GM12878 (cell line): Measurements from ENCODE around the gene HIVEP2. TPM values are rescaled to one million over a fixed set of nuclear protein-coding genes. Genes with fewer than 3 reads are reported as not detected.

Experiments used
- ATAC-seq: fragments of 200-7000 bp; cut with Tn5 transposase; 3 replicates; pipeline ENCODE4 v1.9.1; 2020; ENCODE audit warnings: mild to moderate bottlenecking, moderate library complexity
- BruUV-seq: library from RNA; stranded (reverse); fragments of 400-500 nt; replicated peaks from 2 replicates; lab custom pipeline; 2021; lab: Mats Ljungman, UMichigan
- CTCF ChIA-PET: fragments of 300-600 bp; sonication (Branson Sonifier 250); formaldehyde crosslinking; extraction: SDS; loops from one replicate; lab custom pipeline; 2021; ENCODE audit warnings: inconsistent platforms; lab: Yijun Ruan, JAX
- POLR2A ChIA-PET: fragments of 350-600 bp; formaldehyde crosslinking; extraction: SDS; loops from one replicate; lab custom pipeline; 2021; ENCODE audit warnings: inconsistent platforms; lab: Charles Lee
- RAD21 ChIA-PET: fragments of 300-600 bp; sonication (Branson Sonifier 250); formaldehyde crosslinking; loops from one replicate; lab custom pipeline; 2023; ENCODE audit warnings: antibody characterized with exemption; ENCODE audit not compliant: unreplicated experiment; lab: Charles Lee
- SMC1A ChIA-PET: fragments of 300-600 bp; sonication (Branson Sonifier 250); formaldehyde crosslinking; loops from one replicate; lab custom pipeline; 2023; ENCODE audit not compliant: unreplicated experiment, uncharacterized antibody; lab: Charles Lee
- DNase-seq: peaks from one replicate; pipeline ENCODE4 v3.0.0-alpha.2; 2011; ENCODE audit warnings: low read depth, low spot score
- FAIRE-seq: peaks from 3 replicates; lab custom pipeline; 2011; peaks lifted over from hg19 to GRCh38; lab: Jason Lieb, UNC
- H2AFZ ChIP-seq: 2 replicates; pipeline ENCODE4 v1.6.0; 2011; ENCODE audit warnings: low read depth, low read length, control low read depth; ENCODE audit not compliant: control insufficient read depth
- H3K27ac ChIP-seq: 2 replicates; pipeline ENCODE4 v1.5.1; 2011; ENCODE audit warnings: control low read depth; ENCODE audit not compliant: control insufficient read depth, insufficient read depth
- H3K27me3 ChIP-seq, 2 experiments: replicated peaks in 1 of 2; 2 replicates each; pipeline versions ENCODE4 v1.6.0 to v1.6.1; 2011; ENCODE audit warnings: low read length in 1 of 2; ENCODE audit not compliant: control insufficient read depth in 2 of 2, insufficient read depth in 2 of 2
- H3K36me3 ChIP-seq, 2 experiments: 2 replicates each; pipeline ENCODE4 v1.5.1; 2011; ENCODE audit warnings: low read length in 1 of 2; ENCODE audit not compliant: control insufficient read depth in 2 of 2, insufficient read depth in 2 of 2
- H3K4me1 ChIP-seq: 2 replicates; pipeline ENCODE4 v1.6.1; 2011; ENCODE audit warnings: mild to moderate bottlenecking, low read length, moderate library complexity, mixed read lengths; ENCODE audit not compliant: control insufficient read depth, insufficient read depth
- H3K4me2 ChIP-seq: 2 replicates; pipeline ENCODE4 v1.6.0; 2011; ENCODE audit warnings: control low read depth; ENCODE audit not compliant: control insufficient read depth, insufficient read depth
- H3K4me3 ChIP-seq: fragments of 200-600 bp; sonication (generic); 2 replicates; pipeline ENCODE4 v1.5.1; 2016
- H3K79me2 ChIP-seq: 2 replicates; pipeline ENCODE4 v1.6.0; 2011; ENCODE audit warnings: low read length; ENCODE audit not compliant: control insufficient read depth, insufficient read depth
- H3K9ac ChIP-seq: 2 replicates; pipeline ENCODE4 v1.8.0; 2011; ENCODE audit warnings: low read length, control low read depth, mixed read lengths; ENCODE audit not compliant: control insufficient read depth, insufficient read depth
- H3K9me3 ChIP-seq: replicated peaks from 3 replicates; pipeline ENCODE4 v1.5.1; 2011; ENCODE audit warnings: mild to moderate bottlenecking, low read length; ENCODE audit not compliant: control insufficient read depth, insufficient read depth
- H4K20me1 ChIP-seq: 2 replicates; pipeline ENCODE4 v1.6.0; 2011; ENCODE audit not compliant: control insufficient read depth, insufficient read depth
- KDM1A ChIP-seq: fragments of 200-600 bp; sonication (generic); IDR thresholded peaks from 2 replicates; pipeline ENCODE4 v1.6.1; 2016; ENCODE audit warnings: borderline replicate concordance
- MEF2B ChIP-seq: fragments of 450-650 bp; IDR thresholded peaks from 2 replicates; pipeline ENCODE4 v1.6.1; 2018; ENCODE audit warnings: mild to moderate bottlenecking, moderate library complexity; ENCODE audit not compliant: partially characterized antibody, poor library complexity, severe bottlenecking
- NR2C1 ChIP-seq: fragments of 450-650 bp; IDR thresholded peaks from 2 replicates; pipeline ENCODE4 v1.6.1; 2017; ENCODE audit warnings: antibody characterized with exemption, mild to moderate bottlenecking, moderate library complexity
- NR2C2 ChIP-seq: IDR thresholded peaks from 2 replicates; pipeline ENCODE4 v1.6.1; 2011; ENCODE audit warnings: borderline replicate concordance, low read depth; ENCODE audit not compliant: control insufficient read depth, insufficient read length
- SMAD1 ChIP-seq: fragments of 450-650 bp; IDR thresholded peaks from 2 replicates; pipeline ENCODE4 v1.6.1; 2018; ENCODE audit warnings: mild to moderate bottlenecking, low read depth; ENCODE audit not compliant: partially characterized antibody
- WGBS: methylation state at CpG from one replicate; pipeline ENCODE4 v1.1.6; 2016; ENCODE audit warnings: low lambda C conversion rate; ENCODE audit not compliant: insufficient replicate concordance, insufficient coverage; ENCODE audit errors: missing lambda C conversion rate; 5-methylcytosine and 5-hydroxymethylcytosine counted together
- in situ Hi-C: fragments of 300-500 bp; cut with MboI; formaldehyde crosslinking; loops from 9 replicates; pipeline ENCODE4 v1.14.3; 2018; ENCODE audit warnings: mixed read lengths
- intact Hi-C: fragments of 100-400 bp; cut with micrococcal nuclease; formaldehyde crosslinking; loops from one replicate; pipeline ENCODE4 v1.14.2; 2022; ENCODE audit not compliant: unreplicated experiment
- polyA plus RNA-seq, 11 experiments: library from polyadenylated mRNA; depleted of rRNA in 4 of 11; unstranded in 6 of 11; stranded (reverse) in 5 of 11; fragments of >200 nt; fragmentation: Nextera tagmentation in 4 of 11; fragmentation: Illumina TruSeq in 1 of 11; extraction: Ambion mirVana in 4 of 11; extraction: Trizol in 1 of 11; gene quantifications; 1 replicate in 1 of 11; 2 replicates in 10 of 11; pipeline versions ENCODE4 v1.2.1 to v1.2.3, GENCODE V29; 2011 to 2016; ENCODE audit warnings: inconsistent platforms in 2 of 11, missing spikeins in 2 of 11, low read depth in 1 of 11
- total RNA-seq, 4 experiments: library from RNA; depleted of rRNA in 3 of 4; stranded (reverse); fragments of >200 nt in 3 of 4; fragmentation: Illumina TruSeq in 1 of 4; extraction: Trizol in 1 of 4; gene quantifications; 2 replicates each; pipeline versions ENCODE4 v1.2.1 to v1.2.3, GENCODE V29; 2013 to 2021
- TF ChIP-seq, protein P1 (sequence below): fragments of 150-350 bp; IDR thresholded peaks from 2 replicates; pipeline ENCODE4 v1.6.1; 2014; ENCODE audit warnings: mild to moderate bottlenecking, low read depth, low read length
- TF ChIP-seq, protein P2 (sequence below): IDR thresholded peaks from 2 replicates; pipeline ENCODE4 v1.6.1; 2012; ENCODE audit warnings: low read depth, low read length, improper control_type of control experiment
- TF ChIP-seq, protein P3 (sequence below): fragments of 450-650 bp; IDR thresholded peaks from 2 replicates; pipeline ENCODE4 v1.6.1; 2017; ENCODE audit warnings: mild to moderate bottlenecking, moderate library complexity
- TF ChIP-seq, protein P4 (sequence below): fragments of 150-350 bp; IDR thresholded peaks from 2 replicates; pipeline ENCODE4 v1.6.1; 2016; ENCODE audit warnings: low read depth, low read length
- TF ChIP-seq, protein P5 (sequence below): fragments of 450-650 bp; IDR thresholded peaks from 2 replicates; pipeline ENCODE4 v1.6.1; 2016; ENCODE audit warnings: mild to moderate bottlenecking

Gene HIVEP2
- total and polyA plus RNA-seq, 10 of the 15 experiments (the other 5 are each of a cell fraction or from before 2014, with no cell fraction given), result 1.2 to 15.7 (median 10.2) TPM

DNA sequence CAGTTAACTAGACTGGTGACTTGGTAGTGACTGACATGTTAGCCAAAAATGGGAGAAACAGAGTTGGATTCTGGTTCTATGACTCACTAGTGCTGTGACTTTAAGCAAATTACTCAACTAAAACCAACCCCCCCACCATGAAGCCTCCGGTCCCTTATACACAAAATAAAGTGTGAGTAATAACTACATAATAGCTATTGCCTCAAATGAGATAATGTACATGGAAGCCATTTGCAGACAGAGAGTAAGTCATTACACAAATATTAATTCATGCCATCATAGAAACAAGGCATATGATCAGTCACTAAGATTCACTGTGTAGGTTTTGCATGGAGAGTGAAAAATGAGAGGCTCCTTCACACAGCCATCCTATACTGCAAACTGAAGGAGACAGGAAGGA is 111.9 kb downstream of the HIVEP2 start:
- Histone ChIP-seq H3K4me1 (0 out of 2 replicates have a peak, but pooled peaks cover 2% of the 10 kb centered on the region), H3K9me3 (no peaks in the 10 kb centered on the region; the same call in 2 of the 3 replicates), H3K79me2 (peaks cover 21% of the 10 kb centered on the region), H2AFZ (no peak overlapping the region), H3K4me3 (no peak overlapping the region), H4K20me1 (no peaks in the 10 kb centered on the region), H3K27me3 (no peaks in the 10 kb centered on the region), H3K9ac (no peak overlapping the region), H3K27ac (no peak overlapping the region), H3K36me3 (peaks cover 0 to 7% of the 10 kb centered on the region in 2 experiments; a peak in 3 of 4 replicates), H3K4me2 (no peak overlapping the region)
- ChIA-PET SMC1A (interaction anchor here (0.9 to 12.1 kb wide), 7 partner anchors 8 to 86 kb away, joined by 3 to 449 read pairs (median 7); no protein-coding TSS in a partner anchor), CTCF (interaction anchor here (7.9 kb wide), 1 partner anchor 9 kb away, joined by 108 read pairs; no protein-coding TSS in a partner anchor), RAD21 (interaction anchor here (1.0 to 17.8 kb wide), 3 partner anchors 10 to 26 kb away, joined by 3 to 374 read pairs (median 4); no protein-coding TSS in a partner anchor), POLR2A (interaction anchor here (0.8 to 1.3 kb wide), 3 partner anchors 8 to 59 kb away, joined by 3 to 4 read pairs (median 4); no protein-coding TSS in a partner anchor)
- DNase-seq, result no peak
- peak; percentile 50 for ATAC-seq
- intact Hi-C loops, result no loop called here
- in situ Hi-C loops, result no loop called here
- 48% methylated on average over 1 of the region's 1 CpG for WGBS
- no TSS peak for BruUV-seq
- no peak for FAIRE-seq
- TF ChIP-seq KDM1A (no peak), MEF2B (no peak), SMAD1 (no peak), NR2C2 (no peak), NR2C1 (no peak)
- TF ChIP-seq, protein P1, sequence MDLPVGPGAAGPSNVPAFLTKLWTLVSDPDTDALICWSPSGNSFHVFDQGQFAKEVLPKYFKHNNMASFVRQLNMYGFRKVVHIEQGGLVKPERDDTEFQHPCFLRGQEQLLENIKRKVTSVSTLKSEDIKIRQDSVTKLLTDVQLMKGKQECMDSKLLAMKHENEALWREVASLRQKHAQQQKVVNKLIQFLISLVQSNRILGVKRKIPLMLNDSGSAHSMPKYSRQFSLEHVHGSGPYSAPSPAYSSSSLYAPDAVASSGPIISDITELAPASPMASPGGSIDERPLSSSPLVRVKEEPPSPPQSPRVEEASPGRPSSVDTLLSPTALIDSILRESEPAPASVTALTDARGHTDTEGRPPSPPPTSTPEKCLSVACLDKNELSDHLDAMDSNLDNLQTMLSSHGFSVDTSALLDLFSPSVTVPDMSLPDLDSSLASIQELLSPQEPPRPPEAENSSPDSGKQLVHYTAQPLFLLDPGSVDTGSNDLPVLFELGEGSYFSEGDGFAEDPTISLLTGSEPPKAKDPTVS, result no peak
- TF ChIP-seq, protein P2, sequence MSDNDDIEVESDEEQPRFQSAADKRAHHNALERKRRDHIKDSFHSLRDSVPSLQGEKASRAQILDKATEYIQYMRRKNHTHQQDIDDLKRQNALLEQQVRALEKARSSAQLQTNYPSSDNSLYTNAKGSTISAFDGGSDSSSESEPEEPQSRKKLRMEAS, result no peak
- TF ChIP-seq, protein P3, sequence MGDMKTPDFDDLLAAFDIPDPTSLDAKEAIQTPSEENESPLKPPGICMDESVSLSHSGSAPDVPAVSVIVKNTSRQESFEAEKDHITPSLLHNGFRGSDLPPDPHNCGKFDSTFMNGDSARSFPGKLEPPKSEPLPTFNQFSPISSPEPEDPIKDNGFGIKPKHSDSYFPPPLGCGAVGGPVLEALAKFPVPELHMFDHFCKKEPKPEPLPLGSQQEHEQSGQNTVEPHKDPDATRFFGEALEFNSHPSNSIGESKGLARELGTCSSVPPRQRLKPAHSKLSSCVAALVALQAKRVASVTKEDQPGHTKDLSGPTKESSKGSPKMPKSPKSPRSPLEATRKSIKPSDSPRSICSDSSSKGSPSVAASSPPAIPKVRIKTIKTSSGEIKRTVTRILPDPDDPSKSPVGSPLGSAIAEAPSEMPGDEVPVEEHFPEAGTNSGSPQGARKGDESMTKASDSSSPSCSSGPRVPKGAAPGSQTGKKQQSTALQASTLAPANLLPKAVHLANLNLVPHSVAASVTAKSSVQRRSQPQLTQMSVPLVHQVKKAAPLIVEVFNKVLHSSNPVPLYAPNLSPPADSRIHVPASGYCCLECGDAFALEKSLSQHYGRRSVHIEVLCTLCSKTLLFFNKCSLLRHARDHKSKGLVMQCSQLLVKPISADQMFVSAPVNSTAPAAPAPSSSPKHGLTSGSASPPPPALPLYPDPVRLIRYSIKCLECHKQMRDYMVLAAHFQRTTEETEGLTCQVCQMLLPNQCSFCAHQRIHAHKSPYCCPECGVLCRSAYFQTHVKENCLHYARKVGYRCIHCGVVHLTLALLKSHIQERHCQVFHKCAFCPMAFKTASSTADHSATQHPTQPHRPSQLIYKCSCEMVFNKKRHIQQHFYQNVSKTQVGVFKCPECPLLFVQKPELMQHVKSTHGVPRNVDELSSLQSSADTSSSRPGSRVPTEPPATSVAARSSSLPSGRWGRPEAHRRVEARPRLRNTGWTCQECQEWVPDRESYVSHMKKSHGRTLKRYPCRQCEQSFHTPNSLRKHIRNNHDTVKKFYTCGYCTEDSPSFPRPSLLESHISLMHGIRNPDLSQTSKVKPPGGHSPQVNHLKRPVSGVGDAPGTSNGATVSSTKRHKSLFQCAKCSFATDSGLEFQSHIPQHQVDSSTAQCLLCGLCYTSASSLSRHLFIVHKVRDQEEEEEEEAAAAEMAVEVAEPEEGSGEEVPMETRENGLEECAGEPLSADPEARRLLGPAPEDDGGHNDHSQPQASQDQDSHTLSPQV, result no peak
- TF ChIP-seq, protein P4, sequence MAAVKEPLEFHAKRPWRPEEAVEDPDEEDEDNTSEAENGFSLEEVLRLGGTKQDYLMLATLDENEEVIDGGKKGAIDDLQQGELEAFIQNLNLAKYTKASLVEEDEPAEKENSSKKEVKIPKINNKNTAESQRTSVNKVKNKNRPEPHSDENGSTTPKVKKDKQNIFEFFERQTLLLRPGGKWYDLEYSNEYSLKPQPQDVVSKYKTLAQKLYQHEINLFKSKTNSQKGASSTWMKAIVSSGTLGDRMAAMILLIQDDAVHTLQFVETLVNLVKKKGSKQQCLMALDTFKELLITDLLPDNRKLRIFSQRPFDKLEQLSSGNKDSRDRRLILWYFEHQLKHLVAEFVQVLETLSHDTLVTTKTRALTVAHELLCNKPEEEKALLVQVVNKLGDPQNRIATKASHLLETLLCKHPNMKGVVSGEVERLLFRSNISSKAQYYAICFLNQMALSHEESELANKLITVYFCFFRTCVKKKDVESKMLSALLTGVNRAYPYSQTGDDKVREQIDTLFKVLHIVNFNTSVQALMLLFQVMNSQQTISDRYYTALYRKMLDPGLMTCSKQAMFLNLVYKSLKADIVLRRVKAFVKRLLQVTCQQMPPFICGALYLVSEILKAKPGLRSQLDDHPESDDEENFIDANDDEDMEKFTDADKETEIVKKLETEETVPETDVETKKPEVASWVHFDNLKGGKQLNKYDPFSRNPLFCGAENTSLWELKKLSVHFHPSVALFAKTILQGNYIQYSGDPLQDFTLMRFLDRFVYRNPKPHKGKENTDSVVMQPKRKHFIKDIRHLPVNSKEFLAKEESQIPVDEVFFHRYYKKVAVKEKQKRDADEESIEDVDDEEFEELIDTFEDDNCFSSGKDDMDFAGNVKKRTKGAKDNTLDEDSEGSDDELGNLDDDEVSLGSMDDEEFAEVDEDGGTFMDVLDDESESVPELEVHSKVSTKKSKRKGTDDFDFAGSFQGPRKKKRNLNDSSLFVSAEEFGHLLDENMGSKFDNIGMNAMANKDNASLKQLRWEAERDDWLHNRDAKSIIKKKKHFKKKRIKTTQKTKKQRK, result no peak
- TF ChIP-seq, protein P5, sequence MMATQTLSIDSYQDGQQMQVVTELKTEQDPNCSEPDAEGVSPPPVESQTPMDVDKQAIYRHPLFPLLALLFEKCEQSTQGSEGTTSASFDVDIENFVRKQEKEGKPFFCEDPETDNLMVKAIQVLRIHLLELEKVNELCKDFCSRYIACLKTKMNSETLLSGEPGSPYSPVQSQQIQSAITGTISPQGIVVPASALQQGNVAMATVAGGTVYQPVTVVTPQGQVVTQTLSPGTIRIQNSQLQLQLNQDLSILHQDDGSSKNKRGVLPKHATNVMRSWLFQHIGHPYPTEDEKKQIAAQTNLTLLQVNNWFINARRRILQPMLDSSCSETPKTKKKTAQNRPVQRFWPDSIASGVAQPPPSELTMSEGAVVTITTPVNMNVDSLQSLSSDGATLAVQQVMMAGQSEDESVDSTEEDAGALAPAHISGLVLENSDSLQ, result no peak
